ENCODE measurements around the gene CACNA1A.
A peak's percentile ranks its signal among the peaks of the same experiment; 100 is the strongest.
"Not testable (repeated sequence)": the region's sequence is repeated elsewhere in the genome, so short reads cannot be mapped to it uniquely, and the experiment has no call there.

Gene CACNA1A

DNA sequence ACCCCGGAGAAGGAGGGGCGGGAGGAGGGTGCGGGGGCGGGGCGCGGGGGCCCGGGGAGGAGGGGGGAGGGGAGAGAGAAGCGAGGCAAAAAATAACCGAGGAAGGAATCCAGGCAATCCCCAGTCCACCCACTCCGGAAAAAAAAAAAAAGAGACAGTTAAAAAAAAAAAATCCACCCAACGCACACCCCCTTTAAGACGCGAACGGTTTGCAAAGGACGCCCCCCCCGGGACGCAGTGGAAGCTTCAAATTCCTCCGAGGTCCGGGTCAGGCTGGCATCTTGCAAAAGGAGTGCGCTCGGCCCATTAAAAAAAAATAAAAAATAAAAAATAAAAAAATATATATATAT, at the start of gene CACNA1A:
Gene CACNA1A (minus strand): TSS at position 9 of the 350 bp plus-strand sequence. CDS start 255 bp downstream, outside the sequence.
- peak within 1 kb of the TSS; percentile 9 for H3K4me3 Mint-ChIP-seq
- H3K4me1 Mint-ChIP-seq (ENCODE audit: low read depth) = peaks cover 2% of the 10 kb centered on the region
- H3K27ac Mint-ChIP-seq = no peak within 1 kb of the TSS
- H3K9me3 Mint-ChIP-seq = no peaks in the 10 kb centered on the region
- no peaks in the 10 kb centered on the region for H3K36me3 Mint-ChIP-seq (ENCODE audit: low read depth)
- DNase-seq = no peak
- H3K27me3 Mint-ChIP-seq = peaks cover 80% of the 10 kb centered on the region

DNA sequence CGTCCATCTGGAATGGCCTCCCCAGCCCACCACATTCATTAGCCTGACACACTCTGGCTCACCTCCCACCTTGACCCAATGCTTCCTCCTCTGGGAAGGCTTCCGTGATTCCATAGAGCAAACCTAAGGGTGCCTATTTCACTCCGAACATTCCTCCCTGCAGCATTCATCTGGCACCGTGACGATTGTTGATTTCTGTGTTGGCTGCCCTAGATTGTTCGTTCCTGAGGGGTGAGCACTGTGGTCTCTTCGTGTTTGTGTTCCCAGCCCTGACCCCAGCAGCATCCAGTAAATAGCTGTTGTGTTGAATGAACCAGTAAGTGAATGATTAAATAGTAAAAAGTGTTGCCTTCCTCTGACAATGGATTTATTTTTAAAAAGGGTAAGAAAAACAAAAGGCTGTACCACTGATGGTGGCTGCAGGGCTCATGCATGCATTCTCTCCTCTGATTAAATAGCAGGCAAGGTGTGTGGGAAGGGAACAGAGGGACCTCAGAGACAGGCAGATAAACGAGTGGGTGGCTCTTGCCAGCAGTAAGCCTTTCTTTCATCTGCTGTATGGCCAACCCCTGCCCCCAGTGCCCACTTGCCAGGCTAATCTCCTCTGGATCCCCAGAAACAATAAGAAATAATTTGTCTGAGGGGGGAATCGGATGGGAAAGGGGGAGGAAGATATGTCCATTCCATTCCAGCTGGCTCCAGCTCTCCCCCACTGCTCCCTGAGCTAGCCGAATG, 48.4 kb upstream of the CACNA1A start:
- no peaks in the 10 kb centered on the region for H3K9me3 Mint-ChIP-seq
- no peaks in the 10 kb centered on the region for H3K4me1 Mint-ChIP-seq (ENCODE audit: low read depth)
- no peak for DNase-seq
- peaks cover 23% of the 10 kb centered on the region for H3K27me3 Mint-ChIP-seq
- H3K4me3 Mint-ChIP-seq = no peak overlapping the region
- H3K36me3 Mint-ChIP-seq (ENCODE audit: low read depth) = no peaks in the 10 kb centered on the region
- H3K27ac Mint-ChIP-seq = no peak overlapping the region

DNA sequence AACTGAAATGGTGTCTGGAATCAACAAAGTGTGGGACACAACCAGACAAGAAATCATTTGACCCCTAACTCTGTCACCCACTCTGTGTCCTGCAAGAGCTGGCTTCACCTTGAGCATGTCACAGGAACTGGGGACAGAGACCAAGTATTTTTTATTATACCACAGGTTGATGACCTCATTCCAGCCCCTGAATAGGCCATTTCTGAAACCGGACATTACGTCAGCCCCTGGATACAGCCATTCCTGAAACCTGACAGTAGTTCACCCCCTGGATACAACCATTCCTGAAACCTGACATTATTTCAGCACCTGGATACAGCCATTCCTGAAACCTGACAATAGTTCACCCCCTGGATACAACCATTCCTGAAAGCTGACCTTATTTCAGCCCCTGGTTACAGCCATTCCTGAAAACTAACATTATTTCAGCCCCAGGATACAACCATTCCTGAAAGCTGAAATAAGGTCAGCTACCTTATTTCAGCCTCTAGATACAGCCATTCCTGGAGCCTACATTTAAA, 47.7 kb upstream of the CACNA1A start:
- H3K36me3 Mint-ChIP-seq (ENCODE audit: low read depth) = no peaks in the 10 kb centered on the region
- no peaks in the 10 kb centered on the region for H3K4me1 Mint-ChIP-seq (ENCODE audit: low read depth)
- DNase-seq = no peak
- no peak overlapping the region for H3K27ac Mint-ChIP-seq
- H3K4me3 Mint-ChIP-seq = no peak overlapping the region
- H3K27me3 Mint-ChIP-seq = peaks cover 23% of the 10 kb centered on the region
- no peaks in the 10 kb centered on the region for H3K9me3 Mint-ChIP-seq

GRCh38 chr19:13548131-13548530, 41.9 kb upstream of the CACNA1A start:
- H3K4me1 Mint-ChIP-seq (ENCODE audit: low read depth) = no peaks in the 10 kb centered on the region
- DNase-seq = no peak
- H3K27me3 Mint-ChIP-seq = peaks cover 23% of the 10 kb centered on the region
- no peak overlapping the region for H3K27ac Mint-ChIP-seq
- no peaks in the 10 kb centered on the region for H3K9me3 Mint-ChIP-seq
- no peak overlapping the region for H3K4me3 Mint-ChIP-seq
- no peaks in the 10 kb centered on the region for H3K36me3 Mint-ChIP-seq (ENCODE audit: low read depth)

DNA sequence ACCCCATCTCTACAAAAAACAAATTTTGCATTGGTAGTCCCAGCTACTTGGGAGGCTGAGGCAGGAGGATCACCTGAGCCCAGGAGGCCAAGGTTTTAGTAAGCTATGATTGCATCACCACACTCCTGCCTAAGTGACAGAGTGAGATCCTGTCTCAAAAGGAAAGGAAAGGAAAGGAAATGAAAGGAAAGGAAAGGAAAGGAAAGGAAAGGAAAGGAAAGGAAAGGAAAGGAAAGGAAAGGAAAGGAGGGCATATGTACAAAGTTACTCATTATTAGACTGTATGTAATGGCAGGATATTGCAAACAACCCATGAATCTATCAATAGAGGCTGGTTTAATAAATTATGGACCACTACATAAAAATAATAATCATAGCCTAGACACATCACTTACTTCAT, 40.8 kb upstream of the CACNA1A start:
- Mint-ChIP-seq H3K9me3 (no peaks in the 10 kb centered on the region), H3K27ac (no peak overlapping the region), H3K36me3 (ENCODE audit: low read depth) (no peaks in the 10 kb centered on the region), H3K27me3 (peaks cover 24% of the 10 kb centered on the region), H3K4me3 (no peak overlapping the region), H3K4me1 (ENCODE audit: low read depth) (no peaks in the 10 kb centered on the region)
- DNase-seq = no peak

DNA sequence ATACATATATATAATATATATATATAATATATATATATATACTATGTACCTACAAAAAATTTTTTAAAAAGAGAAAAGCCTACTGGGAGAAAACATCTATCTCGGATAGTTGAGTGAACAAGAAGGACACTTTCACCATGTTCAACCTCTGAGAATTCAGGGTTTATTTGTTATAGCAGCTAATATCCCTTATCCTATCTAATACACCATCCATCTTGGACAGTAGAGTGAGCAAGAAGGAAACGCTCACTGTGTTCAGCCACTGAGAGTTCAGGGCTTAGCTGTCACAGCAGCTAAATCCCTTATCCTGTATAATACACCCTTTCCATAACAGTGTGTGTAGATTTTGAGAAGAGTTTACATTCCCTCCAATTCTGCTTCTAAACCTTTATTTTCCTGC, 38.1 kb upstream of the CACNA1A start:
- no peak for DNase-seq
- Mint-ChIP-seq H3K27me3 (peaks cover 26% of the 10 kb centered on the region), H3K4me3 (no peak overlapping the region), H3K27ac (no peak overlapping the region), H3K36me3 (ENCODE audit: low read depth) (no peaks in the 10 kb centered on the region), H3K4me1 (ENCODE audit: low read depth) (no peaks in the 10 kb centered on the region), H3K9me3 (no peaks in the 10 kb centered on the region)

DNA sequence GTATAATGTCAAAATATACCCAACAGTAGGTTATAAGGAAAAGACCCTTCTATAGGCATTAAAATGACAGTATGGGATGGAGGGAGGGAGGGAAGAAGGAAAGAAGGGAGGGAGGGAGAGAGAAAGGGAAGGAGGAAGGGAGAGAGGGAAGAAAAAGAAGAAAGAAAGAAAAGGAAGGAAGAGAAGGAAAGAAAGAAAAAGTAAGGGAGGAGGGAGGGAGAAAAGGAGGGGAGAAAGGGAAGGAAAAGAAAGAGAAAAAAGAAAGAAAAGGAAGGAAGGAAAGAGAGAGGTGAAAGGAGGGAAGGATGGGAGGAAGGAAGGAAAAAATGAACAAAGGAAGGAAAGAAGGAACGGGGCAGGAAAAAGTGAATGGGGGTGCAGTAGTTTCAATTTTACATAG, 35.3 kb upstream of the CACNA1A start:
- Mint-ChIP-seq H3K4me3 (no peak overlapping the region), H3K4me1 (ENCODE audit: low read depth) (no peaks in the 10 kb centered on the region), H3K9me3 (no peaks in the 10 kb centered on the region), H3K27ac (no peak overlapping the region), H3K27me3 (peaks cover 30% of the 10 kb centered on the region), H3K36me3 (ENCODE audit: low read depth) (no peaks in the 10 kb centered on the region)
- no peak for DNase-seq

- no peak for DNase-seq
- Mint-ChIP-seq H3K4me3 (no peak overlapping the region), H3K4me1 (ENCODE audit: low read depth) (no peaks in the 10 kb centered on the region), H3K27me3 (peaks cover 35% of the 10 kb centered on the region), H3K9me3 (no peaks in the 10 kb centered on the region), H3K36me3 (ENCODE audit: low read depth) (no peaks in the 10 kb centered on the region), H3K27ac (no peak overlapping the region)
Observed at GRCh38 chr19:13539332-13539731, 33.1 kb upstream of the CACNA1A start.

DNA sequence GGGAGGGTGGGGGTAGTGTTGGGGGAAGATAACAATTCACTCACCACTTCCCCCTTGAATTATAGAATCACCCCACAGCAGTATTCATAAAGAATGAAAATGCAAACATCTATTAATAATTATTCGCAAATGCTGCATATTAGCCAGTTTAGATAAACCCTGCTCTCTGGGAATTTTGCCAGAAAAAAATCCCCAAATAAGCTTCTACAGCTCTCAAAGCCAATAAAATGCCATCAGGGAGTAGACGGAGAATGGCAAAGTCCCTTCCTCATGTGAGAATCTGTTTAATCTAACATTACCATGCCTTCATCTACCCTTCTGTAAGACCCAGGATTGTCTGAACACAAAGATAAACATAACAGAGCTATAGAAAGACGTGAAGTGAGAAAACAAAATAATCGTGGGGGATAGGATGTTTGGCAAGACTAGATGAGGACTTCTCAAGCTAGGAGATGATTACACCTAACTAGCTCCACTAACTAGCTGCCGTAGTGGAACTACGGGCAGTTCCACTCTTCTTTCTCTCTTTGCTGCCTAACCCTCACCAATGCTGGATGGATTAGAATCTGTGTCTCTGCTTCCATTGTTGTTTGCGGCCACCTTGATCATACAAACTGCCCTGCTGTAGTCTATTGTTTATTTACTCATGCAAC, 32.4 kb upstream of the CACNA1A start:
- Mint-ChIP-seq H3K9me3 (no peaks in the 10 kb centered on the region), H3K4me1 (ENCODE audit: low read depth) (no peaks in the 10 kb centered on the region), H3K27ac (no peak overlapping the region), H3K36me3 (ENCODE audit: low read depth) (no peaks in the 10 kb centered on the region), H3K4me3 (no peak overlapping the region), H3K27me3 (peaks cover 33% of the 10 kb centered on the region)
- DNase-seq = no peak

DNA sequence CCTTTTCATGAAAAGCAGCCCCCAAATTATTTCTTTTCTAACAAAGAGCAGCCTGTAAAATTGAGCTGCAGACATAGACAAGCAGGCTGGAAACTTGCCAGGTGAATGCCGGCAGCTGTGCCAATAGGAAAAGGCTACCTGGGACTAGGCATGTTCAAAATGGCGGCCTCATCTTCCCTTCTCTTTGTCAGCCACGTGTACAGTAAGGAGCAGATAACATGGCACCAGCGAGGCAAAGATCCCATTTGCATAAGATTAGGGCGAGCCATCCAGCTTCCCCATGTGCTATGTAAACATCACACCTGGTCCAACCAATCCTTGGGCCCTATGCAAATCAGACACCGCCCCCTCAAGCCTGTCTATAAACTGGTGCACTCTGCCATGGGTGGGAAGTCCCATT, 31.2 kb upstream of the CACNA1A start:
- H3K4me3 Mint-ChIP-seq = no peak overlapping the region
- no peak for DNase-seq
- H3K27ac Mint-ChIP-seq = no peak overlapping the region
- peaks cover 27% of the 10 kb centered on the region for H3K27me3 Mint-ChIP-seq
- no peaks in the 10 kb centered on the region for H3K4me1 Mint-ChIP-seq (ENCODE audit: low read depth)
- H3K36me3 Mint-ChIP-seq (ENCODE audit: low read depth) = no peaks in the 10 kb centered on the region
- H3K9me3 Mint-ChIP-seq = no peaks in the 10 kb centered on the region

DNA sequence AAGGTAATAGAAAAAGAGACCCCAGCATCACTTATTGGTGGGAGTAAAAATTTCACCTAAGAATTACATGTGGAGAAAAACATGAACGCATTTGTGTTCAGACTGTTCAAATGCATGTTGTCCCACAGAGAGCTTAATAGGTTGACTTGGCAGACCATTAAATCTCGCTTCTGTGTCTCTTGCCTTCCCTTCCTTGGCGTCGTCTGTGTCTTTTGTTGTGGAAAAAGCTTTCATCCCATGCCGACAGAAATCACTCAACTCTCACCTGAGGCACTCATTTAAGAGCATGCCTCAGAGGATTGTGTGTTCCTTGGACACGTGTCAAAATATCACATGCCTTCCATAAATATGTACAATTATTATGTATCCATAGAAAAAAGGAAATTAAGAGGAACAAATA, 24.4 kb upstream of the CACNA1A start:
- peaks cover 2% of the 10 kb centered on the region for H3K9me3 Mint-ChIP-seq
- H3K4me3 Mint-ChIP-seq = no peak overlapping the region
- DNase-seq = no peak
- peaks cover 45% of the 10 kb centered on the region for H3K27me3 Mint-ChIP-seq
- H3K27ac Mint-ChIP-seq = no peak overlapping the region
- no peaks in the 10 kb centered on the region for H3K4me1 Mint-ChIP-seq (ENCODE audit: low read depth)
- H3K36me3 Mint-ChIP-seq (ENCODE audit: low read depth) = no peaks in the 10 kb centered on the region

- not testable (repeated sequence) for DNase-seq; H3K36me3 Mint-ChIP-seq (ENCODE audit: low read depth); H3K27ac Mint-ChIP-seq; H3K4me3 Mint-ChIP-seq; H3K4me1 Mint-ChIP-seq (ENCODE audit: low read depth); H3K9me3 Mint-ChIP-seq
- peaks cover 49% of the 10 kb centered on the region for H3K27me3 Mint-ChIP-seq
Observed at GRCh38 chr19:13529721-13530120, 23.4 kb upstream of the CACNA1A start.

GRCh38 chr19:13526552-13526951, 20.3 kb upstream of the CACNA1A start:
- Mint-ChIP-seq H3K36me3 (ENCODE audit: low read depth) (no peaks in the 10 kb centered on the region), H3K4me1 (ENCODE audit: low read depth) (no peaks in the 10 kb centered on the region), H3K27me3 (peaks cover 59% of the 10 kb centered on the region), H3K4me3 (no peak overlapping the region), H3K9me3 (peaks cover 4% of the 10 kb centered on the region), H3K27ac (no peak overlapping the region)
- no peak for DNase-seq

DNA sequence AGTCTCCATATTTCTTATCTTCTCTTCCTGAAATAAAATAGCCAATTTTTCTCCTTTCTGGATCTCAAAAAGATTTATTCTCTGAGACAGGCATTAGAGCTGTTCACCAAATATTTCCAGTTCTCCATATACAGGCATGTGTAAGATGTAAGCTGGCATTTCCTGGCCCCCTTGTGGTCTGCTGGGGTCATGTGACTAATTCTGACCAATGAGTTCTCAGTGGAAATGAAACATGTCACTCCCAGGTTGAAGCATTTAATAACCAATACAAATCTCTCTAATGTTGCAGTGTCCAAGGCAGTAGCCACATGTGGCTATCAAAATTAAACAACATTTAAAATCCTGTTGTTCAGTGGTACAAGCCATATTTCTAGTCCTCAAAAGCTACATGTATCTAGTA, 14.8 kb upstream of the CACNA1A start:
- no peak overlapping the region for H3K27ac Mint-ChIP-seq
- H3K9me3 Mint-ChIP-seq = peaks cover 26% of the 10 kb centered on the region
- no peak for DNase-seq
- H3K4me3 Mint-ChIP-seq = no peak overlapping the region
- no peaks in the 10 kb centered on the region for H3K36me3 Mint-ChIP-seq (ENCODE audit: low read depth)
- peaks cover 55% of the 10 kb centered on the region for H3K27me3 Mint-ChIP-seq
- H3K4me1 Mint-ChIP-seq (ENCODE audit: low read depth) = no peaks in the 10 kb centered on the region

DNA sequence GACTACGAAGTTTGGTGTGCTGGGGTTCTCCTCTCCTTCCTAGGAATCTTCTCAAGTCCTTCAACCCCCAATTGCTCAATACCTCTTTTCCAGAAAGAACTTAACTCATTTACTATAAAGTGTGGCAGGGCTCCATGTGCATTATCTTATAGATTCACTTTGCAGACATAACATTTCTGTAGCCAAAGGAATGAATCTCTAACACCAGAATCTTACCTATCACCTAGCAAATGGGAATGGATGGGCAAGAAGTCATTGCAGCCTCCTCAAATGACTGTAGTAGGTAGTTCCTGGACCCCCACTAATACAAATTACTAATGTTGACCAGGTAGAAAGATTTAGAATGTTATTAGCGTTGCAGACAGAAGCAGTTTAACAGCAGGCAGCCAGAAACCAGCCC, 5.7 kb upstream of the CACNA1A start:
- Mint-ChIP-seq H3K4me1 (ENCODE audit: low read depth) (peaks cover 2% of the 10 kb centered on the region), H3K36me3 (ENCODE audit: low read depth) (no peaks in the 10 kb centered on the region), H3K9me3 (no peaks in the 10 kb centered on the region), H3K27ac (no peak overlapping the region), H3K27me3 (peaks cover 75% of the 10 kb centered on the region), H3K4me3 (no peak overlapping the region)
- no peak for DNase-seq

Measured in activated T-cell treated with anti-CD3 and anti-CD28 coated beads, Interleukin-2, amount 50 U/mL, for 24 hours (primary cell).